Middle frontal gyrus (tissue), 1 donor: ENCODE measurements around the gene KANSL1.

Experiments used
- DNase-seq: peaks from one replicate; pipeline ENCODE4 v3.0.0-alpha.2; 2015; ENCODE audit warnings: low spot score; ENCODE audit errors: extremely low spot score

KANSL1 gene

DNA sequence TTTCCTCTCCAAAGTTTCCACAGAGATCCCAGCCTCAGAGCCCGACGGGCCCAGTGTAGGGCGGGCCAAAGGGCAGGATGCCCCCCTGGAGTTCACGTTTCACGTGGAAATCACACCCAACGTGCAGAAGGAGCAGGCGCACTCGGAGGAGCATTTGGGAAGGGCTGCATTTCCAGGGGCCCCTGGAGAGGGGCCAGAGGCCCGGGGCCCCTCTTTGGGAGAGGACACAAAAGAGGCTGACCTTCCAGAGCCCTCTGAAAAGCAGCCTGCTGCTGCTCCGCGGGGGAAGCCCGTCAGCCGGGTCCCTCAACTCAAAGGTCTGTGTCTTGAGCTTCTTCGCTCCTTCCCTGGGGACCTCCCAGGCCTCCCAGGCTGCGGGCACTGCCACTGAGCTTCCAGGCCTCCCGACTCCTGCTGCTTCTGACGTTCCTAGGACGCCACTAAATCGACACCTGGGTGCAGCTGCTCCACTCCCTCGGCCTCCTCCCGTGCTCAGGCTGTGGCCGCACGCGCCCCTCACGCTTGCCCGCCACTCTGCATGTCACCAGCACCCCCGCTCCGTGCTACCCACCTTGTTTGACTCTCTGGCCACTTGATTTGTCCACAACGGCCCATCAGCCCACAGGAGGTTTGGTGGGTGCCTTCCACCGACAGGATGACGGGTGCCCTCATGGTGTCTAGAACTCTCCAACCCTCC lies 209.5 kb downstream of the KANSL1 start:
- DNase-seq = no peak

DNA sequence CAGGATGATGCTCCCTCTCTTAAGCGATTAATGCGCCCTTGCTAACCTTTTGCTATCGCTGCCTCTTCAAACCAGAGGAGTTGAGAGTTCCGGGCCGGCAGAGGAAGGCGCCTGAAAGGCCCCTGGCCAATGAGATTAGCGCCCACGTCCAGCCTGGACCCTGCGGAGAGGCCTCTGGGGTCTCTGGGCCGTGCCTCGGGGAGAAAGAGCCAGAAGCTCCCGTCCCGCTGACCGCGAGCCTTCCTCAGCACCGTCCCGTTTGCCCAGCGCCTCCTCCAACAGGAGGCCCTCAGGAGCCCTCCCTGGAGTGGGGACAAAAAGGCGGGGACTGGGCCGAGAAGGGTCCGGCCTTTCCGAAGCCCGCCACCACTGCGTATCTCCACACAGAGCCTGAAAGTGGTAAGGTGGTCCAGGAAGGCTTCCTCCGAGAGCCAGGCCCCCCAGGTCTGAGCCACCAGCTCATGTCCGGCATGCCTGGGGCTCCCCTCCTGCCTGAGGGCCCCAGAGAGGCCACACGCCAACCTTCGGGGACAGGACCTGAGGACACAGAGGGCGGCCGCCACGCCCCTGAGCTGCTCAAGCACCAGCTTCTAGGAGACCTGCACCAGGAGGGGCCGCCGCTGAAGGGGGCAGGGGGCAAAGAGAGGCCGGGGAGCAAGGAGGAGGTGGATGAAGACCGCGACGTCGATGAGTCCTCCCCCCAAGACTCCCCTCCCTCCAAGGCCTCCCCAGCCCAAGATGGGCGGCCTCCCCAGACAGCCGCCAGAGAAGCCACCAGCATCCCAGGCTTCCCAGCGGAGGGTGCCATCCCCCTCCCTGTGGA lies 210.2 kb downstream of the KANSL1 start:
- no peak for DNase-seq

DNA sequence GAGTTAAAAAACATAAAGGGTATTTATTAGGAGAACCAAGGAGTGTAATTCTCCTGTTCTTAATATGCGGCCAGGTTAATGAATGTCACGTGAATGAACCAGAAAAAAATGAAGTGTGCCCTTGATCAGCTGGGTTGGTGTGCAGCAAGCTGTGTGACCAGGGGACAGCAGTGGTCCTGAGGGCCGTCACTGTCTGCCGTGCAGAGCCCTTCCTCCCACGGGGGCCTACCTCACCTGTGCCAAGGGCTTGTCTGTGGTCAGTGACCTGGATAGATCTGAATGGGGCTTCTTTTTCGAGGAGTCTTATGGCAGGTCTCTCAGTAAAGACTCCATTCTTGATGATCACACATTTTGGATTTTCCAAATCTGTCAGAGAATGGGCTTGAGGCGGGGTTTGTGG lies 211.9 kb downstream of the KANSL1 start:
- no peak for DNase-seq

DNA sequence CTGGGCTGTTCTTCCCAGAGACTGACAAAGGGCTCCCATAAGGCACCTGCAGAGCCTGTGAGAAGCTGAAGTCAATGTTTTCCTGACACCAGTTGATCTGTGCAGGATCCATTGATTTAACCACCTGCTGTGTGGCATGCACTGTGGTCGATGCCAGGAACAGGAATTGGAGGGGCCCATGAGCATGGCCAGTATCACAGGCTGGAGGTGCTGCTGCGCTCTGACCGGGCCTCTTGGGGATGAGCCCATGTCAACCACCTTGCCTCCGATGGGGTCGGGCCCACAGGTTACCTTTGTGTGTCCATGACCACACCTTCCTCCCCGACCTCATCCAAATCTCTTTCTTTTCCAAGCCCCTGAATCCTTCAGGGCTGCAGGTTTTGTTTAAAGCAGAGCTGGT lies 212.4 kb downstream of the KANSL1 start:
- no peak for DNase-seq
